Epithelial cell of esophagus (primary cell): ENCODE measurements around the gene MRPS2.
"Not testable (repeated sequence)": the region's sequence is repeated elsewhere in the genome, so short reads cannot be mapped to it uniquely, and the experiment has no call there.

Experiments used
- DNase-seq: peaks from one replicate; pipeline ENCODE4 v3.0.0; 2010; ENCODE audit warnings: low read depth
- H3K4me3 ChIP-seq: 2 replicates; pipeline ENCODE4 v1.5.1; 2011; ENCODE audit warnings: mild to moderate bottlenecking, low read length, control low read depth
- TF ChIP-seq, protein P1 (sequence below): IDR thresholded peaks from 2 replicates; pipeline ENCODE4 v1.5.1; 2011; ENCODE audit warnings: low read depth, mild to moderate bottlenecking, low read length, control low read depth, inconsistent platforms; ENCODE audit not compliant: insufficient read depth; ENCODE audit errors: missing control alignments

Gene MRPS2

DNA sequence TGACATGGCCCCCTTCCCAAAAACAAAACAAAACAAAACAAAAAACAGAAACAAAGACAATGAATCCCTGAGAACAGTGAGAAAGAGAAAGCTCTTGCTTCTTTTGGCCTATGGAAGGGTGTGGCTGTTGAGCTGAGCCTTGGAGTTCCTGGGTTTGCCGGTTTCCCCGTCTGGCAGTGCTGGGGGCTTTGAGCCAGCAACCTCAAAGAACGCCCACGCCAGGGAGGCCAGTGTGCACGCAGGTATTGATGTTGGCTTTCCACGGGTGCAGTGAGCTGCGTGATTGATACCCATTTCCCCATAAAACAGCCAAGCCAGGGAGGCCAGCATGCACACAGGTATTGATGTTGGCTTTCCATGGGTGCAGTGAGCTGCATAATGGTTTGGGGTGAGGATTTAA lies 12.4 kb downstream of the MRPS2 start:
- no peak overlapping the region for H3K4me3 ChIP-seq
- TF ChIP-seq, protein P1, sequence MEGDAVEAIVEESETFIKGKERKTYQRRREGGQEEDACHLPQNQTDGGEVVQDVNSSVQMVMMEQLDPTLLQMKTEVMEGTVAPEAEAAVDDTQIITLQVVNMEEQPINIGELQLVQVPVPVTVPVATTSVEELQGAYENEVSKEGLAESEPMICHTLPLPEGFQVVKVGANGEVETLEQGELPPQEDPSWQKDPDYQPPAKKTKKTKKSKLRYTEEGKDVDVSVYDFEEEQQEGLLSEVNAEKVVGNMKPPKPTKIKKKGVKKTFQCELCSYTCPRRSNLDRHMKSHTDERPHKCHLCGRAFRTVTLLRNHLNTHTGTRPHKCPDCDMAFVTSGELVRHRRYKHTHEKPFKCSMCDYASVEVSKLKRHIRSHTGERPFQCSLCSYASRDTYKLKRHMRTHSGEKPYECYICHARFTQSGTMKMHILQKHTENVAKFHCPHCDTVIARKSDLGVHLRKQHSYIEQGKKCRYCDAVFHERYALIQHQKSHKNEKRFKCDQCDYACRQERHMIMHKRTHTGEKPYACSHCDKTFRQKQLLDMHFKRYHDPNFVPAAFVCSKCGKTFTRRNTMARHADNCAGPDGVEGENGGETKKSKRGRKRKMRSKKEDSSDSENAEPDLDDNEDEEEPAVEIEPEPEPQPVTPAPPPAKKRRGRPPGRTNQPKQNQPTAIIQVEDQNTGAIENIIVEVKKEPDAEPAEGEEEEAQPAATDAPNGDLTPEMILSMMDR: no peak
- DNase-seq: no peak

DNA sequence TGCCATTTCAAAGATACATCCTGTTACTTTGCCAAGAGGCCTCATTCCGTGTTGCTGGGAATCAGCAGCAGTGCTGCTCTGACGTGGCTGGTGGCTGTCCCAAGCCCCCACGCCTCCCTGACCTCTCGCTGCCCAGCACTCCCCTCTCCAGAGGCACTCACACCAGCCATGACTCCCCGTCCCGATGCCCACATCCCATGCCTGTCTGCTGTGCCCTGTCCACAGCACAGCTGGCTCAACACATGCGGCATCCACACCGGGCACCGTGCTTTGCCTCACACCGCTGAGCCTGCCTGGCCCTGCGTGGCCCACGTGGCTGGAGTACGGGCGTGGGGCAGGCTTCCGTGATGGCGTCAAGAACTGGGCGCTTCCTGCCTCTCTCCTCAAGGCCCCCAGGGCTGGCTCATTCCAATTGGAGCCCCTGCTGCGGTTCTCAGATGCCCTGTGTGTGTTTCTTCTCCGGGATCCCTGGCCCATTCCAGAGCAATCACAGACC lies 12.9 kb downstream of the MRPS2 start:
- no peak for DNase-seq
- no peak overlapping the region for H3K4me3 ChIP-seq
- TF ChIP-seq, protein P1: no peak

DNA sequence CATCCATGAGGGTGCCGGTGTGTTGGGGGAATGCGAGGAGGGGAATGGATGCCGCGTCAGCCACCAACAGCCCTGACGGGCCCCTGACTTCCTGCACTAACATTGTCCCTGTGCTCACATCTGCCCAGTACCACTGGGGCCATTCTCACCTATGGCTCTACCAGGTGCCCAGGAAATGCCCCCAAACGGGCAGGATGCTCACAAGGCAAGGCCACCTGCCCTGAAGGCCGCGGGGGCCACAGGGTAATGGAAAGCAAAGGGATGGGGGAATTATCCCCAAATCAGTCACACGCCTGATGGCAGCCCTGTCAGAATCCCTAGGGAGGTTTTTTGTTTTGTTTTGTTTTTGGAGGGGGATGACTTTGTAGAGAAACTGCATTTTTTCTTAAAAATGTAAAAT lies 13.4 kb downstream of the MRPS2 start:
- not testable (repeated sequence) for H3K4me3 ChIP-seq, DNase-seq

DNA sequence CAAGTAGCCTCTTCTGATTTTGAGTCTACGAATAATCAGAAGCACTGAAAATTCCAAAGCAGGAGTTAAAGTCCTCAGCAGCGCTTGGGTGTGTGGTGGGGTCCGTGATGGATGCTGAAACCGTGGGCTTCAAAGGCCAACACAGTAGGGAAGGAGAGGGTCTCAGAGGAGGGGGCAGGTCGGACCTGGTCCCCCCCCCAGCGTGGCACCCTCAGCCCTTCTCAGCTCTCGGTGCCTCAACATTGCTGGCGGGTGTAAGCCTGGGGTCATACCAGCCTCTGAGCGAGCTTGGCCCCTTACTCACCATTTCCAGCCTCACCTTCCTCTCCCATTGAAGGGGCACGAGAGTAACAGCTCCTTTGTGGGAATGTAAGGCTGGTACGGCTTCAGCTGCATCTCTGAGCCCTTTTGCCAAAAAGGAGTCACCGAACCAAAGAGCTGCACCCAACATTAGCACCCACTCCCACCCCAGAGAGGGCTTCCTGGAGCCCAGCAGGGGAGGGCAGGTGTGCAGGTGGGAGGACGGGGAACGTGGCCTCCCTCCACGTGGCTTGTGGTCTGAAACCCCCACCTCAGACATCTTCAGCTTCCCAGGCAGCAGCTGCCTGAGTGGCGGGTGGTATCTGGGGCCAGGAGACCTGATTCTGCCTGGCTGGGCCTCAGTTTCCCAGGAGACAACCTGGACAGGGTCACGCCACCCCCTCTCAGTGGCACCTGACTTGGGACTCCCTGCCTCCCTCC lies 14.0 kb downstream of the MRPS2 start:
- H3K4me3 ChIP-seq: no peak overlapping the region
- TF ChIP-seq, protein P1: no peak
- DNase-seq: no peak

DNA sequence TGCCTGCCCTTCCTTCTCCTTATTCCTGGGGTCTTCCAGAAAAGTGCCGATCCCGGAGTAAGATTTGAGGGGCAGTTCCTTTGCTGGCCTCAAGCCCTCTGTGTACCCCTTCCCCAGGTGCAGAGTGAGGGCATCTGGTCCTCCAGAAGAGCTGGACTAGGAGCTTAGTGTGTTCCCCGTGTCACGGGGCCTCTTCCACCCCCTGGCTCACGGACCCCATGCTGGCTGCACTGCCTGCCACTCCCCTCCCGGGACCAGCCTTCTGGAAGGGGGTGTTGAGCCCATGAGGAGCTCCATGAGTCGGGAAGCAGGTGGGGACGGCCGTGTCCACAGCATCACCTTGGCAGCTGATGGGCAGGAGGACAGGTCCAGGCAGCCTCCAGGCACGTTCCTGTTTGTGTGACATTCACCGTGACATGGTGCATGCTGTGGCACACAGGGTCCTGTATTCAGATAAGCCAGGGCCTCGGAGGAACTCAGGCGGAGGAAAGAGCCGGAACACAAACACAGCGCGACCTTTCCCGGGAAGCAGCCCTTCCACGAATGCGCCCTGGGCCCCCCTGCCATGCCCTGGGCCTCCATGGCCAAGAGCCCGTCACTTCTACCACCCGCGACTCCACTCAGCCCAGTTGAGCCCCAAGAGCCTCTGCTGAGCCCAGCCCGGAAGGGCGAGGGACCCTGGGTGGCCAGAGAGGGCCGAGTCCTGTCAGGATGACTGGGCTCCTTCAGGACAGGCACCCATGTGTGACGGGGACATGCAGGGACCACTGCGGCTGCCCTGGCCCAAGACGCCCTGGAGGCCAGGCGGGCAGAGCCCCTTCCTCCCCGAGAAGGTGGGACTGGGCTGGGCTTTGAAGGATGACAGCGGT lies 14.8 kb downstream of the MRPS2 start:
- no peak for DNase-seq
- no peak overlapping the region for H3K4me3 ChIP-seq
- TF ChIP-seq, protein P1: no peak

DNA sequence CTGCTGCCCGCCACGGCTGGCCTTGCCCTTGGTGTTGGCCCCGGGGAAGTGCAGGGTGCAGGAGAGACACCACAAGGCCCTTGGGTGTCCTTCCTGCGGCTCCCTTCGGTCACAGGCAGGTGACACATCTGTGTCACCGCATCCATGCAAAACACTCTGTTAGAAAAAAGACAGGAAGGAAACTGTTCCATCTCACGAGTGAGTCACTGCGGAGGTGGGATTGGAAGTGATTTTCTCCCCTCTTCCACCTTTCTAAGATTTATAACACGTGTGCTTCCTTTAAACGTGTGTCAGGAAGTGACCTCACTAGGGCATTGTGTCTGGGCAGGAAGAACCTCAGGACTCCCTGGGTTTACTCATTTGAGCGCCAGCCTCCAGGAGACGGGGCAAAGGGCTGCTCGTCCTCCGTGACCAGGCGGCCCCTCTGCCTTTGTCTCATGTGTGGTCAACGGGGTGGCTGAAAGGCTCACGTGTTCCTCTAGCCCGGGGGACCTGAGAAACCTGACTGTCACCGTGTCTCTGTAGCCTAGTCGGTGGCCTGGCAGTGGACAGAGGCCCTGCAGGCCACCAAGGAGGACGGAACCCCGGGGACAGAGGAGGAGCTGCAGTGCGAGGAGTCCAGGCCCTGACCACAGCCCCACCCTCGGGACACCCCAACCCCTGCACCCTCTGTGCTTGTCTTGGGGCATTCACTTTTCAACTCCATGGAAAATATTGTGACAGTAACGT lies 15.8 kb downstream of the MRPS2 start:
- H3K4me3 ChIP-seq: no peak overlapping the region
- TF ChIP-seq, protein P1: no peak
- DNase-seq: no peak

DNA sequence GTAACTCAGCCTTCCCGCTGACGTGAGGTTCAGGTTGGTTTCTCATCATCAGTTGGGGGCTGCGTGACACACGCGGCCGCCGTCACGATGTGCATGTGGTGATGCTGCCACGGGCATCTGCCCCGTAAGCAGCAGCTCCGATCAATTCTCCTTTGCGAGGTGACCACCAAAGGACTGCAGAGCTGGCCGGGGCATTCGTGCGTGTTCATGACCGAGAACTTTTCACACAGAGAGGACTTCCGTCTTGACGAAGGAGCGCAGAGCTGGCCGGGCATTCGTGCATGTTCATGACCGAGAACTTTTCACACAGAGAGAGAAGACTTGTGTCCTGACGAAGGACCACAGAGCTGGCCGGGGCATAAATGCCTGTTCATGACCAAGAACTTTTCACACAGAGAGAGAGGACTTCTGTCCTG lies 16.9 kb downstream of the MRPS2 start:
- TF ChIP-seq, protein P1: no peak
- DNase-seq: no peak
- no peak overlapping the region for H3K4me3 ChIP-seq
